Caco-2 (cell line): ENCODE results near the gene FCN3. TPM values are rescaled to one million over a fixed set of nuclear protein-coding genes. Genes with fewer than 3 reads are reported as not detected.

Experiments used
- BruUV-seq: library from RNA; stranded (reverse); fragments of 400-500 nt; replicated peaks from 2 replicates; lab custom pipeline; 2021; lab: Mats Ljungman, UMichigan
- CTCF ChIA-PET: fragments of 300-600 bp; sonication (Branson Sonifier 250); formaldehyde crosslinking; loops from one replicate; lab custom pipeline; 2022; ENCODE audit warnings: antibody characterized with exemption; lab: Charles Lee
- POLR2A ChIA-PET: fragments of 300-600 bp; sonication (Branson Sonifier 250); formaldehyde crosslinking; loops from one replicate; lab custom pipeline; 2022; ENCODE audit warnings: antibody characterized with exemption; lab: Charles Lee
- DNase-seq, 2 experiments: peaks; one replicate each; pipeline versions ENCODE4 v3.0.0 to v3.0.0-alpha.2; 2020 to 2022
- H3K27me3 ChIP-seq: replicated peaks from 2 replicates; pipeline ENCODE4 v1.6.0; 2011; ENCODE audit warnings: low read length; ENCODE audit not compliant: control insufficient read depth, insufficient read depth
- H3K36me3 ChIP-seq: 2 replicates; pipeline ENCODE4 v1.5.1; 2011; ENCODE audit warnings: low read length; ENCODE audit not compliant: control insufficient read depth, insufficient read depth
- H3K4me1 ChIP-seq: fragments of 250-450 bp; sonication (Bioruptor Pico); 2 replicates; pipeline ENCODE4 v1.5.1; 2020; ENCODE audit warnings: mild to moderate bottlenecking
- H3K4me3 ChIP-seq: 2 replicates; pipeline ENCODE4 v1.5.1; 2011; ENCODE audit warnings: low read depth, mild to moderate bottlenecking, control low read depth, low read length
- H3K9me3 ChIP-seq: fragments of 250-450 bp; sonication (Bioruptor Pico); 2 replicates; pipeline ENCODE4 v1.5.1; 2020; ENCODE audit warnings: mild to moderate bottlenecking, moderate library complexity
- H3K27ac Mint-ChIP-seq: one replicate; pipeline ENCODE4 v1.8.0; 2022; ENCODE audit warnings: mixed read lengths; ENCODE audit not compliant: unreplicated experiment
- H3K27me3 Mint-ChIP-seq: one replicate; pipeline ENCODE4 v1.8.0; 2022; ENCODE audit warnings: mixed read lengths; ENCODE audit not compliant: insufficient read depth, unreplicated experiment
- H3K36me3 Mint-ChIP-seq: one replicate; pipeline ENCODE4 v1.8.0; 2022; ENCODE audit warnings: mild to moderate bottlenecking, mixed read lengths; ENCODE audit not compliant: insufficient read depth, unreplicated experiment
- H3K4me1 Mint-ChIP-seq: one replicate; pipeline ENCODE4 v1.8.0; 2022; ENCODE audit warnings: low read depth, mixed read lengths; ENCODE audit not compliant: unreplicated experiment
- H3K4me3 Mint-ChIP-seq: one replicate; pipeline ENCODE4 v1.8.0; 2022; ENCODE audit warnings: mild to moderate bottlenecking, moderate library complexity, mixed read lengths; ENCODE audit not compliant: unreplicated experiment
- H3K9me3 Mint-ChIP-seq: one replicate; pipeline ENCODE4 v1.8.0; 2022; ENCODE audit warnings: mixed read lengths; ENCODE audit not compliant: unreplicated experiment
- CTCF ChIP-seq, 2 experiments: fragments of 200-600 bp in 1 of 2; IDR thresholded peaks; 1 replicate in 1 of 2; 2 replicates in 1 of 2; pipeline versions ENCODE4 v1.5.1 to v1.8.0; 2011 to 2022; ENCODE audit warnings: antibody characterized with exemption in 1 of 2, control low read depth in 1 of 2, inconsistent platforms in 1 of 2, low read depth in 1 of 2, low read length in 1 of 2, mild to moderate bottlenecking in 1 of 2, moderate library complexity in 1 of 2; ENCODE audit not compliant: insufficient read depth in 1 of 2, severe bottlenecking in 1 of 2, unreplicated experiment in 1 of 2
- intact Hi-C: fragments of 100-400 bp; cut with micrococcal nuclease; formaldehyde crosslinking; loops from one replicate; pipeline ENCODE4 v1.10.0; 2022; ENCODE audit not compliant: unreplicated experiment
- total RNA-seq: library from RNA; stranded (reverse); gene quantifications from 2 replicates; pipeline ENCODE4 v1.2.3, GENCODE V29; 2022

Gene FCN3
- total RNA-seq, 1 experiment from 2014 or later = not detected

- intact Hi-C loops = no loop called here
- POLR2A ChIA-PET = no interaction called here
- DNase-seq = no peak
- peaks cover 8% of the 10 kb centered on the region for H3K36me3 Mint-ChIP-seq
- peaks cover 7% of the 10 kb centered on the region for H3K4me1 Mint-ChIP-seq
- Histone ChIP-seq H3K36me3 (no peaks in the 10 kb centered on the region), H3K9me3 (no peaks in the 10 kb centered on the region), H3K4me3 (no peak overlapping the region), H3K4me1 (peaks cover 8% of the 10 kb centered on the region), H3K27me3 (no peaks in the 10 kb centered on the region)
- TF ChIP-seq CTCF (IDR thresholded peaks at IDR 0.05; ENCODE audit: insufficient read depth in 1 of 2, low read depth in 1 of 2, low read length in 1 of 2, severe bottlenecking in 1 of 2, unreplicated experiment in 1 of 2) = no peak
- CTCF ChIA-PET = no interaction called here
- H3K27me3 Mint-ChIP-seq = no peaks in the 10 kb centered on the region
- H3K4me3 Mint-ChIP-seq = no peak overlapping the region
- H3K9me3 Mint-ChIP-seq = no peaks in the 10 kb centered on the region
- H3K27ac Mint-ChIP-seq = no peak overlapping the region
- no TSS peak for BruUV-seq
Observed at GRCh38 chr1:27360159-27361043, 14.2 kb downstream of the FCN3 start.

GRCh38 chr1:27359822-27360158, 14.8 kb downstream of the FCN3 start:
- no peak for TF ChIP-seq CTCF (IDR thresholded peaks at IDR 0.05; ENCODE audit: insufficient read depth in 1 of 2, low read depth in 1 of 2, low read length in 1 of 2, severe bottlenecking in 1 of 2, unreplicated experiment in 1 of 2)
- Mint-ChIP-seq H3K4me3 (no peak overlapping the region), H3K9me3 (no peaks in the 10 kb centered on the region), H3K27ac (no peak overlapping the region), H3K4me1 (peaks cover 7% of the 10 kb centered on the region), H3K27me3 (no peaks in the 10 kb centered on the region), H3K36me3 (peaks cover 11% of the 10 kb centered on the region)
- no peaks in the 10 kb centered on the region for H3K27me3 ChIP-seq
- H3K4me3 ChIP-seq = no peak overlapping the region
- intact Hi-C loops = loop anchor here (10.0 kb wide), 1 partner anchor 55 kb away; no protein-coding TSS in a partner anchor
- ChIA-PET CTCF (no interaction called here), POLR2A (no interaction called here)
- no peaks in the 10 kb centered on the region for H3K36me3 ChIP-seq
- no TSS peak for BruUV-seq
- no peaks in the 10 kb centered on the region for H3K9me3 ChIP-seq
- peaks cover 3% of the 10 kb centered on the region; the same call in 1 of the 2 replicates for H3K4me1 ChIP-seq
- no peak for DNase-seq

GRCh38 chr1:27358928-27359313, 15.7 kb downstream of the FCN3 start:
- H3K9me3 ChIP-seq = no peaks in the 10 kb centered on the region
- POLR2A ChIA-PET = no interaction called here
- peaks cover 11% of the 10 kb centered on the region for H3K36me3 Mint-ChIP-seq
- CTCF ChIA-PET = interaction anchor here (0.5 to 1.0 kb wide), 3 partner anchors 10 to 17 kb away, joined by 3 read pairs; partner anchors contain the start of gene SYTL1
- no peak overlapping the region for H3K4me3 Mint-ChIP-seq
- no peak overlapping the region for H3K4me3 ChIP-seq
- peaks cover under 1% of the 10 kb centered on the region for H3K4me1 Mint-ChIP-seq
- no peaks in the 10 kb centered on the region for H3K27me3 Mint-ChIP-seq
- no peak overlapping the region for H3K27ac Mint-ChIP-seq
- H3K4me1 ChIP-seq = no peaks in the 10 kb centered on the region
- intact Hi-C loops = loop anchor here (10.0 kb wide), 1 partner anchor 54 kb away; no protein-coding TSS in a partner anchor
- DNase-seq = no peak
- no peaks in the 10 kb centered on the region for H3K36me3 ChIP-seq
- TF ChIP-seq CTCF (IDR thresholded peaks at IDR 0.05; ENCODE audit: insufficient read depth in 1 of 2, low read depth in 1 of 2, low read length in 1 of 2, severe bottlenecking in 1 of 2, unreplicated experiment in 1 of 2) = no peak
- no peaks in the 10 kb centered on the region for H3K27me3 ChIP-seq
- no peaks in the 10 kb centered on the region for H3K9me3 Mint-ChIP-seq
- no TSS peak for BruUV-seq
